ENCODE data around the gene DMKN. TPM values are rescaled to one million over a fixed set of nuclear protein-coding genes. Genes with fewer than 3 reads are reported as not detected.

DMKN gene
- total and polyA plus RNA-seq, 9 of the 15 experiments (the other 6 are each of a cell fraction or from before 2014, with no cell fraction given), result 0.36 to 0.53 TPM; not detected in 7

GRCh38 chr19:35458731-35459391, 54.6 kb downstream of the DMKN start:
- H3K9me3 ChIP-seq (replicated peaks; ENCODE audit: control insufficient read depth, insufficient read depth, low read depth, low read length), result no peaks in the 10 kb centered on the region
- ATAC-seq (no peak), DNase-seq (ENCODE audit: extremely low read depth in 1 of 4, low spot score in 3 of 4) (peak in 1 of 4 experiments; percentile 3), FAIRE-seq (no peak)
- no peak overlapping the region for H3K4me3 ChIP-seq
- WGBS (ENCODE audit: insufficient coverage, low coverage, missing lambda C conversion rate), result 9% methylated on average over 10 of the region's 10 CpGs
- peaks cover 27 to 40% of the 10 kb centered on the region in 2 experiments; a peak in 4 of 5 replicates for H3K27me3 ChIP-seq (ENCODE audit: control insufficient read depth in 2 of 2, insufficient read depth in 2 of 2, low read length in 2 of 2)
- H3K9me1 ChIP-seq (ENCODE audit: control insufficient read depth, insufficient read depth, low read length), result no peaks in the 10 kb centered on the region
- no TSS peak for BruUV-seq (replicated peaks)
- TF ChIP-seq ILF3 (IDR thresholded peaks at IDR 0.05; ENCODE audit: borderline replicate concordance) (no peak), SPI1 (IDR thresholded peaks at IDR 0.05; ENCODE audit: borderline replicate concordance, low read depth, low read length) (peak; percentile 93)
- no peaks in the 10 kb centered on the region for H4K20me1 ChIP-seq (replicated peaks; ENCODE audit: control insufficient read depth, insufficient read depth, low read length)
- in situ Hi-C loops (cut with MboI), result no loop called here
- no peak overlapping the region for H3K9ac ChIP-seq (ENCODE audit: insufficient read depth in 1 of 2, low read depth in 2 of 2, low read length in 2 of 2)
- intact Hi-C loops (cut with micrococcal nuclease), result no loop called here
- H3K36me3 ChIP-seq (ENCODE audit: control insufficient read depth, insufficient read depth, low read length), result no peaks in the 10 kb centered on the region
- H2AFZ ChIP-seq (ENCODE audit: low read depth, low read length), result no peak overlapping the region
- ChIA-PET POLR2A (no interaction called here), CTCF (ENCODE audit: low intra/inter-chr PET ratio) (interaction anchor here (0.7 kb wide), 1 partner anchor 62 kb away, joined by 3 read pairs; no protein-coding TSS in a partner anchor)
- no peaks in the 10 kb centered on the region for H3K4me1 ChIP-seq (replicated peaks in 1 of 2; ENCODE audit: control insufficient read depth in 2 of 2, insufficient read depth in 2 of 2, low read length in 2 of 2)
- H3K79me2 ChIP-seq (ENCODE audit: control insufficient read depth, insufficient read depth, low read length), result no peaks in the 10 kb centered on the region
- H3K4me2 ChIP-seq (ENCODE audit: insufficient read depth, low read length), result no peak overlapping the region
- no peak overlapping the region for H3K27ac ChIP-seq (ENCODE audit: extremely low read depth, low read depth, low read length)

DNA sequence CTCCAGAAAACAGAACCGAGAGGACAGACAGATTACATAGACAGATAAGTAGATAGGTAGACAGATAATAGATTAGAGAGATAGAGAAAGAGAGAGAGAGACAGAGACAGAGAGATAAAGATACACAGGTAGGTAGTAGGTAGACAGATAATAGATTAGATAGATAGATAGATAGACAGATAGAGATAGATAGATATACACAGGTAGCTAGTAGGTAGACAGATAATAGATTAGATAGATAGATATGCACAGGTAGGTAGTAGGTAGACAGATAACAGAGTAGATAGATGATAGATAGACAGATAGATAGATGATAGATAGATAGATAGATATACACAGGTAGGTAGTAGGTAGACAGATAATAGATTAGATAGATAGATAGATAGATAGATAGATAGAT, 55.3 kb downstream of the DMKN start:
- ATAC-seq (no peak), DNase-seq (ENCODE audit: extremely low read depth in 1 of 4, low spot score in 3 of 4) (no peak), FAIRE-seq (no peak)
- Histone ChIP-seq H3K4me2 (ENCODE audit: insufficient read depth, low read length) (no peak overlapping the region), H3K4me3 (no peak overlapping the region), H3K9me1 (ENCODE audit: control insufficient read depth, insufficient read depth, low read length) (no peaks in the 10 kb centered on the region), H3K36me3 (ENCODE audit: control insufficient read depth, insufficient read depth, low read length) (no peaks in the 10 kb centered on the region), H3K79me2 (ENCODE audit: control insufficient read depth, insufficient read depth, low read length) (no peaks in the 10 kb centered on the region), H4K20me1 (replicated peaks; ENCODE audit: control insufficient read depth, insufficient read depth, low read length) (no peaks in the 10 kb centered on the region), H3K27ac (ENCODE audit: extremely low read depth, low read depth, low read length) (no peak overlapping the region), H3K27me3 (ENCODE audit: control insufficient read depth in 2 of 2, insufficient read depth in 2 of 2, low read length in 2 of 2) (peaks cover 23 to 34% of the 10 kb centered on the region in 2 experiments; a peak in 4 of 5 replicates), H3K9ac (ENCODE audit: insufficient read depth in 1 of 2, low read depth in 2 of 2, low read length in 2 of 2) (no peak overlapping the region), H2AFZ (ENCODE audit: low read depth, low read length) (no peak overlapping the region), H3K9me3 (replicated peaks; ENCODE audit: control insufficient read depth, insufficient read depth, low read depth, low read length) (no peaks in the 10 kb centered on the region), H3K4me1 (replicated peaks in 1 of 2; ENCODE audit: control insufficient read depth in 2 of 2, insufficient read depth in 2 of 2, low read length in 2 of 2) (no peaks in the 10 kb centered on the region)
- intact Hi-C loops (cut with micrococcal nuclease) (no loop called here), in situ Hi-C loops (cut with MboI) (no loop called here)
- no TSS peak for BruUV-seq (replicated peaks)
- ChIA-PET POLR2A (no interaction called here), CTCF (ENCODE audit: low intra/inter-chr PET ratio) (interaction anchor here (0.7 kb wide), 1 partner anchor 61 kb away, joined by 3 read pairs; no protein-coding TSS in a partner anchor)
- WGBS (ENCODE audit: insufficient coverage, low coverage, missing lambda C conversion rate), result 0% methylated on average over 1 of the region's 1 CpG
- TF ChIP-seq MXD1 (CRISPR knock-in tag; IDR thresholded peaks at IDR 0.05; ENCODE audit: borderline replicate concordance, poor library complexity, severe bottlenecking), result no peak
- TF ChIP-seq, protein P1, sequence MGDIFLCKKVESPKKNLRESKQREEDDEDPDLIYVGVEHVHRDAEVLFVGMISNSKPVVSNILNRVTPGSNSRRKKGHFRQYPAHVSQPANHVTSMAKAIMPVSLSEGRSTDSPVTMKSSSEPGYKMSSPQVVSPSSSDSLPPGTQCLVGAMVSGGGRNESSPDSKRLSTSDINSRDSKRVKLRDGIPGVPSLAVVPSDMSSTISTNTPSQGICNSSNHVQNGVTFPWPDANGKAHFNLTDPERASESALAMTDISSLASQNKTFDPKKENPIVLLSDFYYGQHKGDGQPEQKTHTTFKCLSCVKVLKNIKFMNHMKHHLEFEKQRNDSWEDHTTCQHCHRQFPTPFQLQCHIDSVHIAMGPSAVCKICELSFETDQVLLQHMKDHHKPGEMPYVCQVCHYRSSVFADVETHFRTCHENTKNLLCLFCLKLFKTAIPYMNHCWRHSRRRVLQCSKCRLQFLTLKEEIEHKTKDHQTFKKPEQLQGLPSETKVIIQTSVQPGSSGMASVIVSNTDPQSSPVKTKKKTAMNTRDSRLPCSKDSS (IDR thresholded peaks at IDR 0.05; ENCODE audit: low read depth, partially characterized antibody), result no peak
- TF ChIP-seq MTA1 (IDR thresholded peaks at IDR 0.05; ENCODE audit: borderline replicate concordance), result peak; percentile 65; the same call in 1 of the 2 replicates
- TF ChIP-seq RBM39 (optimal IDR thresholded peaks at IDR 0.05; ENCODE audit: low read depth, low read length), result no peak
- no peak for TF ChIP-seq ZNF584 (CRISPR knock-in tag; IDR thresholded peaks at IDR 0.05; ENCODE audit: low read depth)
- no peak for TF ChIP-seq TEAD1 (CRISPR knock-in tag; IDR thresholded peaks at IDR 0.05)
- TF ChIP-seq MXI1 (IDR thresholded peaks at IDR 0.05; ENCODE audit: low read depth, low read length), result no peak
- TF ChIP-seq CBFA2T2 (conservative IDR thresholded peaks at IDR 0.05), result no peak
- TF ChIP-seq MLLT1 (IDR thresholded peaks at IDR 0.05), result no peak
- TF ChIP-seq ZKSCAN1 (IDR thresholded peaks at IDR 0.05; ENCODE audit: low read depth, low read length), result no peak
